HCT116 (cell line): ENCODE data around the gene TBRG1. TPM values are rescaled to one million over a fixed set of nuclear protein-coding genes. Genes with fewer than 3 reads are reported as not detected.

Source experiments
- ATAC-seq: fragments of 200-7000 bp; cut with Tn5 transposase; 2 replicates; pipeline ENCODE4 v1.9.1; 2020; ENCODE audit warnings: mild to moderate bottlenecking, moderate library complexity
- BruUV-seq: library from RNA; stranded (reverse); fragments of 400-500 nt; replicated peaks from 2 replicates; lab custom pipeline; 2021; lab: Mats Ljungman, UMichigan
- CTCF ChIA-PET: fragments of 300-600 bp; sonication (Branson Sonifier 250); formaldehyde crosslinking; loops from one replicate; lab custom pipeline; 2021; ENCODE audit warnings: antibody characterized with exemption; lab: Charles Lee
- POLR2A ChIA-PET: fragments of 300-600, 350-600 bp; sonication (Branson Sonifier 250); formaldehyde crosslinking; loops from one replicate; lab custom pipeline; 2021; ENCODE audit warnings: antibody characterized with exemption; lab: Charles Lee
- RAD21 ChIA-PET, 2 experiments: fragments of 300-600 bp; sonication (Branson Sonifier 250); formaldehyde crosslinking; loops; one replicate each; lab custom pipeline; 2023; ENCODE audit warnings: low total read pairs in 2 of 2; ENCODE audit not compliant: uncharacterized antibody in 2 of 2, unreplicated experiment in 2 of 2, low non-redundant PET in 1 of 2; lab: Charles Lee
- DNase-seq: peaks from one replicate; pipeline ENCODE4 v3.0.0-alpha.2; 2010; ENCODE audit warnings: low read depth, low spot score
- H2AFZ ChIP-seq: fragments of 200-600 bp; shearing (Covaris generic), sonication (generic); 2 replicates; pipeline ENCODE4 v1.6.1; 2017; ENCODE audit warnings: low read depth, mixed run types, mixed read lengths, antibody characterized with exemption, low read length; ENCODE audit not compliant: poor library complexity, severe bottlenecking
- H3K27ac ChIP-seq: 2 replicates; pipeline ENCODE4 v1.5.1; 2012; ENCODE audit warnings: low read depth, low read length
- H3K27me3 ChIP-seq: fragments of 200-600 bp; sonication (generic); 2 replicates; pipeline ENCODE4 v1.6.1; 2016; ENCODE audit warnings: mixed run types, low read length, mixed read lengths; ENCODE audit not compliant: insufficient read depth
- H3K36me3 ChIP-seq, 2 experiments: fragments of 200-500 bp in 1 of 2; fragments of 200-600 bp in 1 of 2; sonication (Bioruptor generic) in 1 of 2; sonication (generic) in 1 of 2; 2 replicates each; pipeline versions ENCODE4 v1.5.1 to v1.6.1; 2014 to 2016; ENCODE audit warnings: low read length in 2 of 2, inconsistent platforms in 1 of 2, mixed read lengths in 1 of 2, mixed run types in 1 of 2; ENCODE audit not compliant: insufficient read depth in 2 of 2, control insufficient read depth in 1 of 2
- H3K4me1 ChIP-seq, 2 experiments: fragments of 200-600 bp in 1 of 2; sonication (generic) in 1 of 2; 2 replicates each; pipeline versions ENCODE4 v1.5.1 to v1.6.1; 2012 to 2017; ENCODE audit warnings: low read length in 2 of 2, inconsistent platforms in 1 of 2, mild to moderate bottlenecking in 1 of 2, mixed read lengths in 1 of 2, mixed run types in 1 of 2, moderate library complexity in 1 of 2; ENCODE audit not compliant: insufficient read depth in 2 of 2, control insufficient read depth in 1 of 2
- H3K4me2 ChIP-seq: fragments of 200-600 bp; sonication (generic); 2 replicates; pipeline ENCODE4 v1.6.1; 2017; ENCODE audit warnings: mixed run types, low read length, mixed read lengths
- H3K4me3 ChIP-seq, 2 experiments: fragments of 200-600 bp in 1 of 2; sonication (generic) in 1 of 2; replicated peaks in 1 of 2; 2 replicates each; pipeline ENCODE4 v1.5.1; 2011 to 2016; ENCODE audit warnings: low read length in 2 of 2, control low read depth in 1 of 2, low read depth in 1 of 2, mild to moderate bottlenecking in 1 of 2, mixed read lengths in 1 of 2, mixed run types in 1 of 2
- H3K79me2 ChIP-seq: fragments of 200-600 bp; sonication (generic); 2 replicates; pipeline ENCODE4 v1.6.1; 2017; ENCODE audit warnings: mild to moderate bottlenecking, mixed run types, low read length, moderate library complexity, mixed read lengths; ENCODE audit not compliant: insufficient read depth
- H3K9ac ChIP-seq: fragments of 200-600 bp; sonication (generic); 2 replicates; pipeline ENCODE4 v1.6.1; 2016; ENCODE audit warnings: low read length, mixed read lengths
- H3K9me2 ChIP-seq: fragments of 200-600 bp; sonication (generic), shearing (Covaris generic); 2 replicates; pipeline ENCODE4 v1.6.1; 2017; ENCODE audit warnings: mixed run types, mild to moderate bottlenecking, moderate library complexity; ENCODE audit not compliant: insufficient read depth
- H3K9me3 ChIP-seq, 2 experiments: fragments of 200-500 bp in 1 of 2; fragments of 200-600 bp in 1 of 2; sonication (Bioruptor generic) in 1 of 2; sonication (generic) in 1 of 2; 2 replicates each; pipeline ENCODE4 v1.6.1; 2014 to 2017; ENCODE audit warnings: low read length in 2 of 2, mixed read lengths in 2 of 2, inconsistent platforms in 1 of 2, low read depth in 1 of 2, mild to moderate bottlenecking in 1 of 2, mixed run types in 1 of 2, moderate library complexity in 1 of 2; ENCODE audit not compliant: control insufficient read depth in 1 of 2, insufficient read depth in 1 of 2
- H4K20me1 ChIP-seq: fragments of 200-600 bp; sonication (generic), shearing (Covaris generic); 2 replicates; pipeline ENCODE4 v1.6.1; 2017; ENCODE audit warnings: mixed run types, mild to moderate bottlenecking, moderate library complexity; ENCODE audit not compliant: insufficient read depth
- ATF3 ChIP-seq: IDR thresholded peaks from 2 replicates; pipeline ENCODE4 v1.6.1; 2012
- CBX3 ChIP-seq: IDR thresholded peaks from 2 replicates; pipeline ENCODE4 v1.6.1; 2012; ENCODE audit warnings: low read depth
- CEBPB ChIP-seq: IDR thresholded peaks from 2 replicates; pipeline ENCODE4 v1.6.1; 2012; ENCODE audit warnings: low read depth
- CTCF ChIP-seq, 3 experiments: fragments of 200-600 bp in 1 of 3; sonication (generic) in 1 of 3; IDR thresholded peaks in 2 of 3; conservative IDR thresholded peaks in 1 of 3; 2 replicates each; pipeline ENCODE4 v1.5.1; 2012 to 2017; ENCODE audit warnings: low read depth in 2 of 3, low read length in 2 of 3, antibody characterized with exemption in 1 of 3, borderline replicate concordance in 1 of 3, control low read depth in 1 of 3, mild to moderate bottlenecking in 1 of 3, mixed read lengths in 1 of 3, mixed run types in 1 of 3, moderate library complexity in 1 of 3; ENCODE audit not compliant: insufficient read depth in 1 of 3
- ELF1 ChIP-seq: IDR thresholded peaks from 2 replicates; pipeline ENCODE4 v1.6.1; 2012; ENCODE audit warnings: low read depth, borderline replicate concordance
- EZH2 ChIP-seq: fragments of 200-600 bp; sonication (generic); IDR thresholded peaks from 2 replicates; pipeline ENCODE4 v1.6.1; 2017; ENCODE audit warnings: antibody characterized with exemption, mixed run types
- EZH2phosphoT487 ChIP-seq: fragments of 200-600 bp; IDR thresholded peaks from 2 replicates; pipeline ENCODE4 v1.6.1; 2018; ENCODE audit warnings: antibody characterized with exemption, borderline replicate concordance
- FOSL1 ChIP-seq: IDR thresholded peaks from 2 replicates; pipeline ENCODE4 v1.6.1; 2012; ENCODE audit warnings: low read depth
- JUND ChIP-seq: IDR thresholded peaks from 2 replicates; pipeline ENCODE4 v1.6.1; 2012
- MAX ChIP-seq: IDR thresholded peaks from 2 replicates; pipeline ENCODE4 v1.6.1; 2012
- POLR2A ChIP-seq: IDR thresholded peaks from 2 replicates; pipeline ENCODE4 v1.7.0; 2011; ENCODE audit warnings: borderline replicate concordance; ENCODE audit not compliant: insufficient read depth, insufficient read length; ENCODE audit errors: extremely low read depth
- POLR2AphosphoS5 ChIP-seq: IDR thresholded peaks from 2 replicates; pipeline ENCODE4 v1.6.1; 2011; ENCODE audit warnings: mild to moderate bottlenecking, low read depth, low read length, moderate library complexity
- RAD21 ChIP-seq: IDR thresholded peaks from 2 replicates; pipeline ENCODE4 v1.6.1; 2012; ENCODE audit warnings: low read depth, mild to moderate bottlenecking
- REST ChIP-seq: IDR thresholded peaks from 2 replicates; pipeline ENCODE4 v1.6.1; 2012; ENCODE audit warnings: low read depth
- SIN3A ChIP-seq: IDR thresholded peaks from 2 replicates; pipeline ENCODE4 v1.6.1; 2012; ENCODE audit warnings: low read depth
- SP1 ChIP-seq: IDR thresholded peaks from 2 replicates; pipeline ENCODE4 v1.6.1; 2012; ENCODE audit warnings: low read depth
- SRF ChIP-seq: IDR thresholded peaks from 2 replicates; pipeline ENCODE4 v1.6.1; 2012; ENCODE audit warnings: low read depth
- YY1 ChIP-seq: IDR thresholded peaks from 2 replicates; pipeline ENCODE4 v1.6.1; 2011; ENCODE audit warnings: low read length, low read depth, moderate library complexity, mild to moderate bottlenecking; ENCODE audit not compliant: insufficient replicate concordance; ENCODE audit errors: extremely low read depth
- ZBTB33 ChIP-seq: IDR thresholded peaks from 2 replicates; pipeline ENCODE4 v1.6.1; 2011; ENCODE audit warnings: mild to moderate bottlenecking, low read length, moderate library complexity; ENCODE audit not compliant: insufficient replicate concordance; ENCODE audit errors: extremely low read depth
- ZFX ChIP-seq: fragments of 450-650 bp; IDR thresholded peaks from 2 replicates; pipeline ENCODE4 v1.6.1; 2017
- intact Hi-C: fragments of 100-400 bp; cut with micrococcal nuclease; formaldehyde crosslinking; loops from 2 replicates; pipeline ENCODE4 v1.10.0; 2022
- total RNA-seq: library from RNA; stranded (reverse); gene quantifications from one replicate; pipeline ENCODE4 v1.2.1, GENCODE V29; 2021; ENCODE audit not compliant: unreplicated experiment

The TBRG1 gene
- total RNA-seq, 1 experiment from 2014 or later, result 29.6 TPM

GRCh38 chr11:124611064-124611463 is 11.6 kb upstream of the TBRG1 start, which contains the start of gene PANX3:
PANX3 (plus strand) TSS chr11:124611428; CDS start chr11:124611557, 129 bp downstream.
- Histone ChIP-seq H3K27ac (no peak within 1 kb of the TSS), H3K4me2 (no peak within 1 kb of the TSS), H3K4me1 (no peaks in the 10 kb centered on the region), H3K36me3 (no peaks in the 10 kb centered on the region), H3K9me3 (no peaks in the 10 kb centered on the region), H3K9me2 (no peaks in the 10 kb centered on the region), H4K20me1 (no peaks in the 10 kb centered on the region), H2AFZ (no peak within 1 kb of the TSS), H3K4me3 (no peak within 1 kb of the TSS), H3K9ac (no peak within 1 kb of the TSS), H3K27me3 (no peaks in the 10 kb centered on the region), H3K79me2 (no peaks in the 10 kb centered on the region)
- ATAC-seq, result no peak
- POLR2A ChIA-PET, result no interaction called here
- RAD21 ChIA-PET, result no interaction called here
- CTCF ChIA-PET, result no interaction called here
- intact Hi-C loops, result no loop called here
- DNase-seq, result no peak
- TF ChIP-seq POLR2A, result no peak
- no peak for TF ChIP-seq POLR2AphosphoS5
- TF ChIP-seq ATF3, result no peak
- TF ChIP-seq SP1, result no peak
- TF ChIP-seq EZH2, result no peak
- TF ChIP-seq JUND, result no peak
- TF ChIP-seq SIN3A, result no peak
- TF ChIP-seq MAX, result no peak
- TF ChIP-seq EZH2phosphoT487, result no peak
- no peak for TF ChIP-seq CTCF (IDR thresholded peaks at IDR 0.05 in 2 of 3, conservative IDR thresholded peaks at IDR 0.05 in 1 of 3; ENCODE audit: borderline replicate concordance in 1 of 3, insufficient read depth in 1 of 3, low read depth in 2 of 3, low read length in 2 of 3)
- TF ChIP-seq SRF, result no peak
- no peak for TF ChIP-seq FOSL1
- no peak for TF ChIP-seq ZBTB33
- no peak for TF ChIP-seq RAD21
- no peak for TF ChIP-seq CBX3
- TF ChIP-seq ZFX, result no peak
- TF ChIP-seq REST, result no peak
- TF ChIP-seq ELF1, result no peak
- TF ChIP-seq YY1, result no peak
- TF ChIP-seq CEBPB, result no peak
- no TSS peak for BruUV-seq
